K562 (cell line): Measurements from ENCODE around the gene MALRD1. TPM values are rescaled to one million over a fixed set of nuclear protein-coding genes. Genes with fewer than 3 reads are reported as not detected.

Experiments used
- ATAC-seq: fragments of 200-7000 bp; cut with Tn5 transposase; 3 replicates; pipeline ENCODE4 v1.9.1; 2020; ENCODE audit warnings: moderate library complexity
- BruUV-seq: library from RNA; stranded (reverse); fragments of 400-500 nt; replicated peaks from 2 replicates; lab custom pipeline; 2021; lab: Mats Ljungman, UMichigan
- CTCF ChIA-PET: fragments of 300-600 bp; formaldehyde crosslinking; extraction: SDS; loops from one replicate; lab custom pipeline; 2021; ENCODE audit warnings: low intra/inter-chr PET ratio; lab: Yijun Ruan, JAX
- POLR2A ChIA-PET: fragments of 300-600, 350-650 bp; sonication (Branson Sonifier 250); formaldehyde crosslinking; extraction: SDS; loops from one replicate; lab custom pipeline; 2021; ENCODE audit warnings: antibody characterized with exemption, inconsistent platforms; lab: Yijun Ruan, JAX
- DNase-seq, 4 experiments: peaks; one replicate each; pipeline versions ENCODE4 v3.0.0 to v3.0.0-alpha.2; 2011 to 2018; ENCODE audit warnings: low spot score in 3 of 4, mixed read lengths in 3 of 4; ENCODE audit errors: extremely low read depth in 1 of 4
- FAIRE-seq: peaks from 2 replicates; lab custom pipeline; 2011; peaks lifted over from hg19 to GRCh38; lab: Jason Lieb, UNC
- H2AFZ ChIP-seq: 2 replicates; pipeline ENCODE4 v1.6.0; 2011; ENCODE audit warnings: low read depth, low read length, control low read depth, inconsistent platforms
- H3K27ac ChIP-seq: fragments of 200-600 bp; 3 replicates; pipeline ENCODE4 v1.8.0; 2011; ENCODE audit warnings: low read depth, mild to moderate bottlenecking, control low read depth, inconsistent platforms, low read length, moderate library complexity, mixed read lengths; ENCODE audit errors: extremely low read depth
- H3K27me3 ChIP-seq, 2 experiments: fragments of 300-600 bp in 1 of 2; 2 replicates in 1 of 2; 3 replicates in 1 of 2; pipeline versions ENCODE4 v1.6.0 to v1.8.0; 2011; ENCODE audit warnings: inconsistent platforms in 2 of 2, low read length in 2 of 2, mild to moderate bottlenecking in 1 of 2, mixed read lengths in 1 of 2, moderate library complexity in 1 of 2; ENCODE audit not compliant: control insufficient read depth in 2 of 2, insufficient read depth in 2 of 2
- H3K36me3 ChIP-seq: fragments of 300-600 bp; 3 replicates; pipeline ENCODE4 v1.8.0; 2011; ENCODE audit warnings: mild to moderate bottlenecking, low read length, inconsistent platforms; ENCODE audit not compliant: control insufficient read depth, insufficient read depth
- H3K4me1 ChIP-seq, 2 experiments: fragments of 200-600 bp in 1 of 2; replicated peaks in 1 of 2; 2 replicates in 1 of 2; 3 replicates in 1 of 2; pipeline versions ENCODE4 v1.5.1 to v1.8.0; 2011; ENCODE audit warnings: inconsistent platforms in 2 of 2, low read length in 2 of 2, mild to moderate bottlenecking in 1 of 2, mixed read lengths in 1 of 2, moderate library complexity in 1 of 2; ENCODE audit not compliant: control insufficient read depth in 2 of 2, insufficient read depth in 2 of 2
- H3K4me2 ChIP-seq: 2 replicates; pipeline ENCODE4 v1.6.1; 2011; ENCODE audit warnings: low read length, control low read depth, inconsistent platforms, mixed read lengths; ENCODE audit not compliant: insufficient read depth
- H3K4me3 ChIP-seq: fragments of 200-600 bp; sonication (generic), shearing (Covaris generic); 2 replicates; pipeline ENCODE4 v1.5.1; 2016; ENCODE audit warnings: control low read depth, inconsistent platforms
- H3K79me2 ChIP-seq: fragments of 200-600 bp; 3 replicates; pipeline ENCODE4 v1.8.0; 2011; ENCODE audit warnings: low read length, inconsistent platforms; ENCODE audit not compliant: control insufficient read depth, insufficient read depth
- H3K9ac ChIP-seq, 2 experiments: 2 replicates each; pipeline versions ENCODE4 v1.6.0 to v1.6.1; 2011; ENCODE audit warnings: low read depth in 2 of 2, low read length in 2 of 2, control low read depth in 1 of 2, inconsistent platforms in 1 of 2, mild to moderate bottlenecking in 1 of 2, mixed read lengths in 1 of 2; ENCODE audit not compliant: insufficient read depth in 1 of 2
- H3K9me1 ChIP-seq: one replicate; pipeline ENCODE4 v1.6.0; 2011; ENCODE audit warnings: inconsistent platforms, mild to moderate bottlenecking, low read length, moderate library complexity; ENCODE audit not compliant: control insufficient read depth, insufficient read depth
- H3K9me3 ChIP-seq: replicated peaks from 2 replicates; pipeline ENCODE4 v1.5.1; 2011; ENCODE audit warnings: low read depth, low read length, inconsistent platforms; ENCODE audit not compliant: control insufficient read depth, insufficient read depth
- H4K20me1 ChIP-seq: replicated peaks from 2 replicates; pipeline ENCODE4 v1.6.1; 2011; ENCODE audit warnings: low read length, inconsistent platforms, mixed read lengths; ENCODE audit not compliant: control insufficient read depth, insufficient read depth
- CBX5 ChIP-seq: IDR thresholded peaks from 2 replicates; pipeline ENCODE4 v1.6.1; 2014; ENCODE audit warnings: low read depth, borderline replicate concordance
- KLF6 ChIP-seq: fragments of 250-450 bp; sonication (Bioruptor Pico); IDR thresholded peaks from 2 replicates; pipeline ENCODE4 v1.4.0; 2020; ENCODE audit warnings: mild to moderate bottlenecking, moderate library complexity, borderline replicate concordance
- NFXL1 ChIP-seq: fragments of 450-650 bp; formaldehyde crosslinking; IDR thresholded peaks from 2 replicates; pipeline ENCODE4 v1.4.0; 2021; ENCODE audit warnings: mild to moderate bottlenecking
- RBM15 ChIP-seq: fragments of 200-400 bp; formaldehyde crosslinking; IDR thresholded peaks from 2 replicates; pipeline ENCODE4 v1.6.1; 2018; ENCODE audit warnings: mild to moderate bottlenecking, low read length, moderate library complexity; ENCODE audit not compliant: insufficient read depth
- ZBTB7A ChIP-seq: IDR thresholded peaks from 2 replicates; pipeline ENCODE4 v1.6.1; 2011; ENCODE audit warnings: low read depth, mild to moderate bottlenecking, low read length, moderate library complexity, borderline replicate concordance; ENCODE audit not compliant: control insufficient read depth
- ZNF347 ChIP-seq: fragments of 450-650 bp; formaldehyde crosslinking; IDR thresholded peaks from 2 replicates; pipeline ENCODE4 v1.4.0; 2020; ENCODE audit warnings: low read depth, mild to moderate bottlenecking, moderate library complexity
- WGBS: fragments of 100-300 bp; shearing (Covaris generic); methylation state at CpG from one replicate; pipeline ENCODE4 v1.1.6; 2016; ENCODE audit warnings: low coverage, mixed read lengths; ENCODE audit not compliant: insufficient coverage; ENCODE audit errors: missing lambda C conversion rate; 5-methylcytosine and 5-hydroxymethylcytosine counted together
- in situ Hi-C: fragments of 300-500 bp; cut with MboI; formaldehyde crosslinking; loops from 4 replicates; pipeline ENCODE4 v1.15.0; 2018; ENCODE audit warnings: inconsistent platforms, mixed read lengths
- intact Hi-C: fragments of 100-400 bp; cut with micrococcal nuclease; formaldehyde crosslinking; loops from 2 replicates; pipeline ENCODE4 v1.14.2; 2022
- polyA plus RNA-seq, 8 experiments: library from polyadenylated mRNA; depleted of rRNA in 4 of 8; stranded (reverse) in 5 of 8; unstranded in 3 of 8; fragments of >200 nt; fragmentation: Nextera tagmentation in 2 of 8; fragmentation: Illumina TruSeq in 1 of 8; extraction: Ambion mirVana in 2 of 8; extraction: Trizol in 1 of 8; gene quantifications; 2 replicates each; pipeline versions ENCODE4 v1.2.1 to v1.2.3, GENCODE V29; 2011 to 2014; ENCODE audit warnings: inconsistent platforms in 1 of 8, missing spikeins in 1 of 8
- total RNA-seq, 7 experiments: library from RNA; depleted of rRNA in 6 of 7; stranded (reverse); fragments of >200 nt in 6 of 7; fragmentation: Illumina TruSeq in 2 of 7; extraction: Trizol in 2 of 7; gene quantifications; 2 replicates each; pipeline versions ENCODE4 v1.2.1 to v1.2.3, GENCODE V29; 2011 to 2021; ENCODE audit warnings: low replicate concordance in 1 of 7
- TF ChIP-seq, protein P1 (sequence below): sonication (generic); IDR thresholded peaks from 2 replicates; pipeline ENCODE4 v1.6.1; 2016

The MALRD1 gene
- total and polyA plus RNA-seq, 9 of the 15 experiments (the other 6 are each of a cell fraction or from before 2014, with no cell fraction given) = not detected

DNA sequence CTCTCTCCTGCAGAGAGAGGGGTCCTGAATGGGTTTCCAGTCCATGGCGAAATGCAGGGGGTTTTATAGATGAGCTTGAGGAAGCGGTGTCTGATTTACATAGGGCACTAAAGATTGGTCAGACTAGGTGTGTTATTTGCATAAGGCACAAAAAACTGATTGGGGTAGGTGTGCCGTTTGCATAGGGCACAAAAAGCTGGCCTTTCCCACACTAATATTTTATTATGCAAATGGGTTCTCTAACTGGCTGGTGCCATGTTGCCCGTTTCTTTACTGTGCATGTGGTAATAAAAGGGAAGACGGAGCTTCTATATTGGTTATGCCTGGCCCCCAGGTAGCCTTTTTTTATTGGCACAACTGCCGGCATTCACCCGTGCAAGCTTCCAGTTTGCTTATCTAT, 50.2 kb downstream of the MALRD1 start:
- ChIA-PET CTCF (no interaction called here), POLR2A (no interaction called here)
- no peaks in the 10 kb centered on the region for H3K4me1 ChIP-seq
- TF ChIP-seq ZBTB7A (no peak), NFXL1 (no peak), KLF6 (CRISPR knock-in tag) (no peak), RBM15 (no peak), ZNF347 (no peak), CBX5 (no peak)
- TF ChIP-seq, protein P1, sequence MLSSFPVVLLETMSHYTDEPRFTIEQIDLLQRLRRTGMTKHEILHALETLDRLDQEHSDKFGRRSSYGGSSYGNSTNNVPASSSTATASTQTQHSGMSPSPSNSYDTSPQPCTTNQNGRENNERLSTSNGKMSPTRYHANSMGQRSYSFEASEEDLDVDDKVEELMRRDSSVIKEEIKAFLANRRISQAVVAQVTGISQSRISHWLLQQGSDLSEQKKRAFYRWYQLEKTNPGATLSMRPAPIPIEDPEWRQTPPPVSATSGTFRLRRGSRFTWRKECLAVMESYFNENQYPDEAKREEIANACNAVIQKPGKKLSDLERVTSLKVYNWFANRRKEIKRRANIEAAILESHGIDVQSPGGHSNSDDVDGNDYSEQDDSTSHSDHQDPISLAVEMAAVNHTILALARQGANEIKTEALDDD = no peak
- no peaks in the 10 kb centered on the region for H3K27me3 ChIP-seq
- H3K4me3 ChIP-seq = no peak overlapping the region
- no peak overlapping the region for H3K27ac ChIP-seq
- intact Hi-C loops = no loop called here
- no peaks in the 10 kb centered on the region for H3K9me1 ChIP-seq
- H3K9ac ChIP-seq = no peak overlapping the region
- H2AFZ ChIP-seq = no peak overlapping the region
- WGBS = under 1% methylated on average over 7 of the region's 7 CpGs
- H3K4me2 ChIP-seq = no peak overlapping the region
- ATAC-seq (no peak), DNase-seq (no peak), FAIRE-seq (no peak)
- no peaks in the 10 kb centered on the region for H4K20me1 ChIP-seq
- H3K9me3 ChIP-seq = no peaks in the 10 kb centered on the region
- no peaks in the 10 kb centered on the region for H3K79me2 ChIP-seq
- BruUV-seq = no TSS peak
- in situ Hi-C loops = no loop called here
- H3K36me3 ChIP-seq = no peaks in the 10 kb centered on the region
